Measurements from ENCODE around the gene SHROOM4.

DNA sequence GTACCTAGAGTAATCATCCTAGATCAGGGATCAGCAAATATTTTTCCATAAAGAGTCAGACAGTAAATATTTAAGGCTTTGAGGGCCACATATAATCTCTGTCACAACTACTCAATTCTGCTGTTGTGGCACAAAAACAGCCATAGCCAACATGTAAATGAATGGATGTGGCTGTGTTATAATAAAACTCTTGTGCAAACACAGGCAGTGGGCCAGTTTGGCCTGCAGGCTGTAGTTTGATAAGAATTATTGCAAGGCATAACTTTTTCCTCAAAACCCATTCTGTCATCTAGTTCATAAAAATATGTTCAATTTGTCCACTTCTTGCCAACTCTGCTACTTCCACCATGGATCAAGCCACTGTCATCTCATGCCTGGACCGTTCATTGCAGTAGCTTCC is 39.4 kb upstream of the SHROOM4 start:
- TF ChIP-seq CTCF (IDR thresholded peaks at IDR 0.05; ENCODE audit: insufficient read depth, low read depth, low read length) = no peak
- no peak for TF ChIP-seq EZH2 (IDR thresholded peaks at IDR 0.05; ENCODE audit: insufficient read depth, low read length)

All from astrocyte (in vitro differentiated cells and primary cell).